Neuronal stem cell (in vitro differentiated cells): ENCODE results near the gene SLC8A1.

ENCODE experiments used
- DNase-seq: peaks from one replicate; pipeline ENCODE4 v3.0.0-alpha.2; 2013; ENCODE audit warnings: low spot score
- H2AFZ ChIP-seq: one replicate; pipeline ENCODE4 v1.6.1; 2013; ENCODE audit warnings: mild to moderate bottlenecking, low read length, inconsistent platforms
- H2AK5ac ChIP-seq: 2 replicates; pipeline ENCODE4 v1.6.1; 2013; ENCODE audit warnings: low read depth, mild to moderate bottlenecking, inconsistent platforms, low read length, moderate library complexity, mixed read lengths
- H2BK120ac ChIP-seq: 2 replicates; pipeline ENCODE4 v1.6.1; 2013; ENCODE audit warnings: low read depth, mild to moderate bottlenecking, inconsistent platforms, low read length, moderate library complexity, mixed read lengths
- H2BK12ac ChIP-seq: one replicate; pipeline ENCODE4 v1.6.1; 2013; ENCODE audit warnings: low read length, inconsistent platforms
- H2BK15ac ChIP-seq: 2 replicates; pipeline ENCODE4 v1.6.1; 2013; ENCODE audit warnings: mild to moderate bottlenecking, low read length, inconsistent platforms, mixed read lengths
- H2BK5ac ChIP-seq: one replicate; pipeline ENCODE4 v1.6.1; 2013; ENCODE audit warnings: inconsistent platforms, mild to moderate bottlenecking, low read length, moderate library complexity
- H3K14ac ChIP-seq: one replicate; pipeline ENCODE4 v1.6.1; 2013; ENCODE audit warnings: low read length, inconsistent platforms
- H3K18ac ChIP-seq: 2 replicates; pipeline ENCODE4 v1.6.1; 2013; ENCODE audit warnings: low read length, inconsistent platforms
- H3K23ac ChIP-seq: 2 replicates; pipeline ENCODE4 v1.6.1; 2013; ENCODE audit warnings: low read depth, mild to moderate bottlenecking, mixed read lengths, low read length, inconsistent platforms; ENCODE audit not compliant: poor library complexity
- H3K27ac ChIP-seq: replicated peaks from 3 replicates; pipeline ENCODE4 v1.5.1; 2013; ENCODE audit warnings: low read length, inconsistent platforms
- H3K27me3 ChIP-seq, 3 experiments: 2 replicates each; pipeline ENCODE4 v1.6.1; 2013; ENCODE audit warnings: low read length in 3 of 3, mild to moderate bottlenecking in 2 of 3, inconsistent platforms in 1 of 3, low read depth in 1 of 3, mixed read lengths in 1 of 3, moderate library complexity in 1 of 3; ENCODE audit not compliant: control insufficient read depth in 3 of 3, insufficient read depth in 3 of 3
- H3K36me3 ChIP-seq, 2 donors: replicated peaks in 1 of 2; 2 replicates each; pipeline ENCODE4 v1.6.1; 2013; ENCODE audit warnings: low read length in 2 of 2; ENCODE audit not compliant: control insufficient read depth in 2 of 2, insufficient read depth in 2 of 2
- H3K4ac ChIP-seq: 2 replicates; pipeline ENCODE4 v1.6.1; 2013; ENCODE audit warnings: inconsistent platforms, mild to moderate bottlenecking, low read length, moderate library complexity
- H3K4me1 ChIP-seq, 2 donors: 1 replicate in 1 of 2; 2 replicates in 1 of 2; pipeline ENCODE4 v1.6.1; 2013; ENCODE audit warnings: low read length in 2 of 2, low read depth in 1 of 2; ENCODE audit not compliant: control insufficient read depth in 2 of 2, insufficient read depth in 1 of 2
- H3K4me2 ChIP-seq: one replicate; pipeline ENCODE4 v1.6.1; 2013; ENCODE audit warnings: mild to moderate bottlenecking, low read length, inconsistent platforms; ENCODE audit not compliant: insufficient read depth, poor library complexity, severe bottlenecking
- H3K4me3 ChIP-seq, 2 donors: 2 replicates each; pipeline ENCODE4 v1.5.1; 2013; ENCODE audit warnings: low read length in 2 of 2, mild to moderate bottlenecking in 2 of 2, inconsistent platforms in 1 of 2, moderate library complexity in 1 of 2
- H3K79me1 ChIP-seq: one replicate; pipeline ENCODE4 v1.6.1; 2013; ENCODE audit warnings: low read depth, mild to moderate bottlenecking, inconsistent platforms, low read length, moderate library complexity
- H3K9ac ChIP-seq: one replicate; pipeline ENCODE4 v1.6.1; 2013; ENCODE audit warnings: mild to moderate bottlenecking, low read depth, low read length, inconsistent platforms; ENCODE audit not compliant: poor library complexity
- H3K9me3 ChIP-seq, 2 donors: replicated peaks in 1 of 2; 2 replicates each; pipeline versions ENCODE3 to v1.6.1; 2013; ENCODE audit warnings: low read length in 2 of 2, mild to moderate bottlenecking in 2 of 2, inconsistent platforms in 1 of 2, low read depth in 1 of 2, mixed read lengths in 1 of 2, moderate library complexity in 1 of 2; ENCODE audit not compliant: control insufficient read depth in 2 of 2, insufficient read depth in 1 of 2
- H4K8ac ChIP-seq: one replicate; pipeline ENCODE4 v1.6.1; 2013; ENCODE audit warnings: low read depth, mild to moderate bottlenecking, inconsistent platforms, low read length, moderate library complexity
- H4K91ac ChIP-seq: one replicate; pipeline ENCODE4 v1.6.1; 2013; ENCODE audit warnings: low read length, low read depth, mild to moderate bottlenecking, inconsistent platforms; ENCODE audit not compliant: poor library complexity
- WGBS, 2 donors: extraction: QIAGEN DNeasy Blood & Tissue Kit; methylation state at CpG; one replicate each; pipeline ENCODE4 v1.1.7; 2013; ENCODE audit warnings: missing lambda C conversion rate in 2 of 2, mixed read lengths in 1 of 2; ENCODE audit not compliant: insufficient read length in 2 of 2, insufficient replicate concordance in 1 of 2; ENCODE audit errors: extremely low coverage in 2 of 2; 5-methylcytosine and 5-hydroxymethylcytosine counted together

Gene SLC8A1

GRCh38 chr2:40274270-40274669, 177.6 kb downstream of the SLC8A1 start:
- Histone ChIP-seq H3K79me1 (no peaks in the 10 kb centered on the region), H3K9me3 (no peaks in the 10 kb centered on the region), H3K27me3 (no peaks in the 10 kb centered on the region), H2AK5ac (no peak overlapping the region), H2AFZ (no peak overlapping the region), H3K14ac (no peak overlapping the region), H2BK120ac (no peak overlapping the region), H3K4me1 (peaks cover 0 to 4% of the 10 kb centered on the region in 2 donors), H2BK15ac (no peak overlapping the region), H3K4ac (no peak overlapping the region), H2BK5ac (no peak overlapping the region), H2BK12ac (no peak overlapping the region), H3K9ac (no peak overlapping the region), H3K36me3 (no peaks in the 10 kb centered on the region), H3K27ac (no peak overlapping the region), H3K18ac (no peak overlapping the region), H4K8ac (no peak overlapping the region), H3K4me2 (no peak overlapping the region), H4K91ac (no peak overlapping the region), H3K4me3 (no peak overlapping the region), H3K23ac (no peak overlapping the region)
- no CpG with 5 or more reads among the region's 4 CpGs for WGBS, 2 donors
- no peak for DNase-seq

- H3K14ac ChIP-seq, result no peak overlapping the region
- no peak overlapping the region for H3K18ac ChIP-seq
- H4K91ac ChIP-seq, result no peak overlapping the region
- H2AFZ ChIP-seq, result no peak overlapping the region
- H4K8ac ChIP-seq, result no peak overlapping the region
- H3K4me3 ChIP-seq, result no peak overlapping the region
- WGBS, 2 donors, result no CpG with 5 or more reads among the region's 6 CpGs
- H2BK120ac ChIP-seq, result no peak overlapping the region
- no peak overlapping the region for H3K4ac ChIP-seq
- H3K9ac ChIP-seq, result no peak overlapping the region
- no peak overlapping the region for H2BK12ac ChIP-seq
- H3K4me1 ChIP-seq, result peaks cover 0 to 4% of the 10 kb centered on the region in 2 donors
- no peak overlapping the region for H2AK5ac ChIP-seq
- no peak overlapping the region for H2BK15ac ChIP-seq
- H3K79me1 ChIP-seq, result no peaks in the 10 kb centered on the region
- no peaks in the 10 kb centered on the region for H3K27me3 ChIP-seq
- no peak for DNase-seq
- H3K23ac ChIP-seq, result no peak overlapping the region
- H3K36me3 ChIP-seq, result no peaks in the 10 kb centered on the region
- H2BK5ac ChIP-seq, result no peak overlapping the region
- H3K4me2 ChIP-seq, result no peak overlapping the region
- no peaks in the 10 kb centered on the region for H3K9me3 ChIP-seq
- no peak overlapping the region for H3K27ac ChIP-seq
These were observed 178.1 kb downstream of the SLC8A1 start for GRCh38 chr2:40273734-40274182.

DNA sequence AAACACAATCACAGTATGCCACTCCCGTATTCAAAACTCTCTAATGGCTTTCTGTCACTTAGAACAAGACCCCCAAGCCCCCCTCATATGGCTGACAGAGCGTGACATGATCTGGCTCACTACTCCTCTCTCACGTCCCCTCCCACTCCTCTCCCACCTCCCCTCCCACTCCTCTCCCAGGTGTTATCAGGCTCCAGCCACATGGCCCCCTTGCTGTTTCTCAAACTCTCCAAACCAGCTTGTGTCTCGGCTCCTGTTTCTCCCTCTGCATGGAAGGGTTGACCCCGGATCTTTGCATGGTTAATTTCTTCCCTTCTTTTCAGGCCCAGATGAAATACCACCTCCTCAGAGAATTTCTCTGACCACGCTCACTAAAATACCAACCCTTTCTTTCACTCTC, 180.8 kb downstream of the SLC8A1 start:
- H3K4me2 ChIP-seq, result no peak overlapping the region
- no peak for DNase-seq
- no peaks in the 10 kb centered on the region for H3K9me3 ChIP-seq
- no peak overlapping the region for H3K4ac ChIP-seq
- H3K79me1 ChIP-seq, result no peaks in the 10 kb centered on the region
- H3K18ac ChIP-seq, result no peak overlapping the region
- H3K27ac ChIP-seq, result no peak overlapping the region
- no peak overlapping the region for H2BK5ac ChIP-seq
- H4K8ac ChIP-seq, result no peak overlapping the region
- H3K9ac ChIP-seq, result no peak overlapping the region
- H3K4me1 ChIP-seq, result peaks cover 1 to 4% of the 10 kb centered on the region in 2 donors
- 100% methylated on average over 1 of the region's 6 CpGs; no CpG with 5 or more reads in 1 of the 2 donors for WGBS, 2 donors
- H2BK12ac ChIP-seq, result no peak overlapping the region
- no peak overlapping the region for H4K91ac ChIP-seq
- H3K36me3 ChIP-seq, result no peaks in the 10 kb centered on the region
- no peak overlapping the region for H3K23ac ChIP-seq
- no peak overlapping the region for H2AFZ ChIP-seq
- H2BK15ac ChIP-seq, result no peak overlapping the region
- H2BK120ac ChIP-seq, result no peak overlapping the region
- no peaks in the 10 kb centered on the region for H3K27me3 ChIP-seq
- H3K4me3 ChIP-seq, result no peak overlapping the region
- no peak overlapping the region for H3K14ac ChIP-seq
- no peak overlapping the region for H2AK5ac ChIP-seq

GRCh38 chr2:40270372-40270771, 181.5 kb downstream of the SLC8A1 start:
- H3K36me3 ChIP-seq, result no peaks in the 10 kb centered on the region
- DNase-seq, result no peak
- H4K8ac ChIP-seq, result no peak overlapping the region
- no peak overlapping the region for H3K4ac ChIP-seq
- no peak overlapping the region for H3K9ac ChIP-seq
- no peak overlapping the region for H2AK5ac ChIP-seq
- no peak overlapping the region for H2AFZ ChIP-seq
- peaks cover 1 to 4% of the 10 kb centered on the region in 2 donors for H3K4me1 ChIP-seq
- H3K27me3 ChIP-seq, result no peaks in the 10 kb centered on the region
- H2BK12ac ChIP-seq, result no peak overlapping the region
- H3K27ac ChIP-seq, result no peak overlapping the region
- H2BK15ac ChIP-seq, result no peak overlapping the region
- no peak overlapping the region for H3K18ac ChIP-seq
- H3K79me1 ChIP-seq, result no peaks in the 10 kb centered on the region
- no peak overlapping the region for H4K91ac ChIP-seq
- no CpG with 5 or more reads among the region's 2 CpGs for WGBS, 2 donors
- H2BK5ac ChIP-seq, result no peak overlapping the region
- no peak overlapping the region for H3K14ac ChIP-seq
- H2BK120ac ChIP-seq, result no peak overlapping the region
- H3K4me2 ChIP-seq, result no peak overlapping the region
- H3K9me3 ChIP-seq, result no peaks in the 10 kb centered on the region
- no peak overlapping the region for H3K4me3 ChIP-seq
- H3K23ac ChIP-seq, result no peak overlapping the region
